Memory B cell (primary cell): Measurements from ENCODE around the gene TGIF2.

ENCODE experiments used
- ATAC-seq: fragments of 150-1000 bp; cut with Tn5 transposase; 2 replicates; pipeline ENCODE4 v1.10.0; 2021; ENCODE audit warnings: low read depth, mild to moderate bottlenecking, moderate library complexity
- DNase-seq, 2 donors: peaks; one replicate each; pipeline ENCODE4 v3.0.0; 2022; ENCODE audit warnings: low spot score in 2 of 2
- H3K27ac Mint-ChIP-seq: one replicate; pipeline ENCODE4 v1.8.0; 2022; ENCODE audit warnings: mild to moderate bottlenecking, moderate library complexity, mixed read lengths
- H3K27me3 Mint-ChIP-seq: one replicate; pipeline ENCODE4 v1.8.0; 2022; ENCODE audit warnings: mixed read lengths
- H3K36me3 Mint-ChIP-seq: one replicate; pipeline ENCODE4 v1.8.0; 2022; ENCODE audit warnings: mild to moderate bottlenecking, mixed read lengths
- H3K4me1 Mint-ChIP-seq: one replicate; pipeline ENCODE4 v1.8.0; 2022; ENCODE audit warnings: mixed read lengths
- H3K4me3 Mint-ChIP-seq: one replicate; pipeline ENCODE4 v1.8.0; 2022; ENCODE audit warnings: mild to moderate bottlenecking, moderate library complexity, mixed read lengths
- H3K9me3 Mint-ChIP-seq: one replicate; pipeline ENCODE4 v1.8.0; 2022; ENCODE audit warnings: mixed read lengths

Gene TGIF2

DNA sequence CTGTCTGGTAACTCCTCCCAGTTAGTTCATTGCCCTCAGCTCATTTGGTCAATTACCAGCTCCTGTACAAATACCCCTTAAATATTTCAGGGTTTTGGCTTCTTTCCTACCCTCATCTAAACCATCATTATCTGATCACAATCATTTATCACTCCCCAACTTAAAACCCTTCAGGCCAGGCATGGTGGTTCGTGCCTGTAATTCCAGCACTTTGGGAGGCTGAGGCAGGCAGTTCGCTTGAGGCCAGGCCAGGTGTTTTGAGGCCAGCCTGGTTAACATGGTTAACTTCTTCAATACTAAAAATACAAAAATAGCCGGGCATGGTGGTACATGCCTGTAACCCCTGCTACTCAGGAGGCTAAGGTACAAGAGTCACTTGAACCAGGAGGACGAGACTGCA, 9.4 kb downstream of the TGIF2 start:
- Mint-ChIP-seq H3K36me3 (peaks cover 18% of the 10 kb centered on the region), H3K27ac (no peak overlapping the region), H3K4me1 (peaks cover 10% of the 10 kb centered on the region), H3K27me3 (no peaks in the 10 kb centered on the region), H3K9me3 (no peaks in the 10 kb centered on the region), H3K4me3 (no peak overlapping the region)
- ATAC-seq (no peak), DNase-seq (no peak)

DNA sequence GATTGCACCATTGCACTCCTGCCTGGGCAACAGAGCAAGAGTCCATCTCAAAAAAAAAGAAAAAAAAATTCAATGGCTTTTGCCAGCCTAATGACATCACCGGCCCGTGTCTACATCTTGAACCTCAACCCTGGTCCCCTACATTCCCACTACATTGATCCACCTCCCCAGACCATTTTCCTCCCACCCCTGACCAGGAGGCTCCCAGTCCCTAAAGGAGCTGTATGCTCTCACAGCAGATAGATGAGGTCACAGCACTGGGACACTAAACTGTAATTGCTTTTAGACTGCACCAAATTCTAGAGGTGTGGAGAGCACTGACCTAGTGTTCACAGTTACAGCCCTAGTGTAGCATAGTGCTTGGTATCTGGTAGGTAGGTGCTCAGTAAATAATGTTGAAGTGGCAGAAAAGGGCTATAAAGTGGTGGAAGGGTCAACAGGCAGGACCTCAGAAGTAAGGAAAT, 10.7 kb downstream of the TGIF2 start:
- Mint-ChIP-seq H3K9me3 (no peaks in the 10 kb centered on the region), H3K27ac (no peak overlapping the region), H3K4me3 (no peak overlapping the region), H3K4me1 (peaks cover 14% of the 10 kb centered on the region), H3K27me3 (no peaks in the 10 kb centered on the region), H3K36me3 (peaks cover 18% of the 10 kb centered on the region)
- no peak for ATAC-seq
- DNase-seq: no peak

DNA sequence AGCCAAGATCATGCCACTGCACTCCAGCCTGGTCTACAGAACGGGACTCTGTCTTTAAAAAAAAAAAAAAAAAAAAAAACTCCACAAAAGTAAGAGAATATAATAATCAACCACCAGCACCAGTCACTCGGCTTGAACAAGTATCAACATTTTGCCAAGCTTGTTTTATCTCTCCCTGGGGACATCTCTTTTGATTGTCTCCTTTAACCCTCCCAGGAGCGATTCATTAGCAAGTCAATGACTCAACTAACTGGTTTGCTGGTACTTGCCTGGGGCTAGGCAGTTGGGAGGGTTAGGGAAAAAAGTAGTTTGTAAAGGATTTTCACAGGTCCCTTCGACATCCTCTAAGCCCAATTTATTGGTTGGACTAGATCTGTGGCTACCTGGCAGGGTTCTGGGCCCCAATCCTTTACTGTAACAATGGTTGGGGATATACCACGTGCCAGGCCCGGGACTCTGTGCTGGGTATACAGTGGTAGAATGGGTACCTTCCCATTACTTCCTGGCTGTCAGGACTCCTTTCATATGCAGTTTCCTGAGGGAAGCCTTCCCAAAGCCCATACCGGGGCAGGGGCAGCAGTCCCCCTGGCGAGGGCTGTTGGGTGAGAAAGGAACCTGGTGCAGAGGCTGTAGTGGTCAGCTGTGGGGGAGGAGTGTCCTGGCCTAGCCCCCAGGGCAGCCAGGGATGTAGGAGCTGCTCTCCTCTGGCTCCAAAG, 12.2 kb downstream of the TGIF2 start:
- H3K4me1 Mint-ChIP-seq: peaks cover 14% of the 10 kb centered on the region
- no peaks in the 10 kb centered on the region for H3K27me3 Mint-ChIP-seq
- peaks cover 11% of the 10 kb centered on the region for H3K36me3 Mint-ChIP-seq
- no peak overlapping the region for H3K4me3 Mint-ChIP-seq
- H3K9me3 Mint-ChIP-seq: no peaks in the 10 kb centered on the region
- no peak for DNase-seq
- ATAC-seq: no peak
- no peak overlapping the region for H3K27ac Mint-ChIP-seq

DNA sequence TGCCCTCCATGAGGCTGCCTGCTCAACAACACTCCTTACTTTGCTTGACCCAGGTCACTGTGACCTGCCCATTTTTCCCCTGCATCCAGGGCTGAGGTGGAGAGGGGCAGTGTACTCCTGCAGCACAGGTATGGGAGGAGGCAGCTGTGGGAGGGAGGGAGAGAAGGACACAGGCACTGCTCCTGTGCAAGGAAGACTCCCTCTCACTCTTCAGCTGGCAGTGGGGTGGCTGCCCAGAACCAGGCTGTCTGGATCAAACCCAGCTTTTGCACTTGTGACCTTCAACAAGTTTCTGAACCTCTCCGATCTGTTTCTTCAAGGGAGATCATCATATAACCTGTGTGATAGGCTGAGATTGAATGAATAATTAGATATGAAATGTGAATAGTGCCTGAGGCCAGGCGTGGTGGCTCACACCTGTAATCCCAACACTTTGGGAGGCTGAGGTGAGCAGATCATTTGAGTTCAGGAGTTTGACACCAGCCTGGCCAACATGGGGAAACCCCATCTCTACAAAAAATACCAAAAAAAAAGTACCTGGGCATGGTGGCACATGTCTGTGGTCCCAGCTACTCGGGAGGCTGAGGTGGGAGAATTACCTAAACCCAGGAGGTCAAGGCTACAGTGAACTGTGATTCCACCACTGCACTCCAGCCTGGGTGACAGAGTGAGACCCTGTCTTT, 14.1 kb downstream of the TGIF2 start:
- ATAC-seq: peak; percentile 44
- H3K36me3 Mint-ChIP-seq: peaks cover 11% of the 10 kb centered on the region

DNA sequence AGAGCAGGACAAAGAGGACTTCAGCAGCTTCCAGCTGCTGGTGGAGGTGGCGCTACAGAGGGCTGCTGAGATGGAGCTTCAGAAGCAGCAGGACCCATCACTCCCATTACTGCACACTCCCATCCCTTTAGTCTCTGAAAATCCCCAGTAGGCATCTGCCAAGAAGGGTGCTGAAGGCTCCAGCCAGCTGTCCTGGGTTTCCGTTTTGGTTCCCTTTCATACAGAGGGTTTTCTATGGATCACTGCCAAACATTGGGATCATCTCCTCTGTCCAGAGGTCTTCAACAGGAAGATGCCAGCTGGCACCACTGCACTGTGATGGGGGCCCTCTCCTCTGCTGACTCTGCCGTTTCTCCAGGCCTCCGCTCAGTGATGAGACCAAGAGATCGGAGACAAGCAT, 17.9 kb downstream of the TGIF2 start:
- peaks cover 8% of the 10 kb centered on the region for H3K36me3 Mint-ChIP-seq

More for the DNA sequence above, 14.1 kb downstream of the TGIF2 start:
- H3K9me3 Mint-ChIP-seq: no peaks in the 10 kb centered on the region
- H3K4me1 Mint-ChIP-seq: peaks cover 14% of the 10 kb centered on the region
- DNase-seq: no peak
- H3K4me3 Mint-ChIP-seq: no peak overlapping the region
- no peaks in the 10 kb centered on the region for H3K27me3 Mint-ChIP-seq
- H3K27ac Mint-ChIP-seq: peak overlapping the region; percentile 81

DNA sequence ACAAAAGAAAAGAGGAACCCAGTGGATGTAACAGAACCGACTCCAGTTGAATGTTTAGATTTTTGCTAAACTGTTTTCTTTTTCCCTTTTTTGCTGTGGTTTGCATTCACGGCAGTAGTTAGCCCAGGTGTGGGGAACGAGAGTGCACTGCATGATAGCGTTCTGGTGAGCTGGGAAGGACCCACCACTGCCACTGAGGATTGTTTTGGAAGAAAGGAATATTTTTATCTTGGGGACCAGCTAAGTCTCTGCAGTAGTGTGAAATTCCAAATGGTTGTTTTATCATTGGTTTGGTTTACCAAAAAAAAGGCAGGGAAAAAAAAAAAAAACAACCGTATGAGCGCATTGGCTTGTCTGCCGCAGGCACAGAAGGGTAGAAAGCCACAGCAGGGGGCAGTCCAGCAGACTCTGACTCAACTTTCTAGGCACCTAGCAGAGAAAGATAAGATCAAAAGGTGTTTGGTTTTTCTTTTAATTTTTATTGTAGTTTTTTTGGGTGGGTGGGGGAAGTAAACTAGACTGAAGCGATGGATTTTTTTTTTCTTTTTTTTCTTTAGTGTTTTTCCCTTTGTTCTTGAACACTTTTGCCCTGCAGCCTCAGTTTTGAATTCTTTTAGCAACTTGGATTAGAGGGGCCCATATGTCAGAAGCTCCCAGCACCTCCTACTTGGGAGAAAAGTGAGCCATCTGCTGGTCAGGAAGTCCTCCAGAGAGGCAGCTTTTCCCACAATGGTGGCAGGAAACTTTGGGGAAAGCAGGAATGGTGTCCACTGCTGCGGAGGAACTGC, 18.7 kb downstream of the TGIF2 start:
- ATAC-seq (no peak), DNase-seq (no peak)
- Mint-ChIP-seq H3K27ac (peak overlapping the region; percentile 98), H3K4me1 (peaks cover 31% of the 10 kb centered on the region), H3K36me3 (peaks cover 8% of the 10 kb centered on the region), H3K9me3 (no peaks in the 10 kb centered on the region), H3K27me3 (no peaks in the 10 kb centered on the region), H3K4me3 (no peak overlapping the region)

More for the DNA sequence above, 17.9 kb downstream of the TGIF2 start:
- peaks cover 35% of the 10 kb centered on the region for H3K4me1 Mint-ChIP-seq
- no peaks in the 10 kb centered on the region for H3K9me3 Mint-ChIP-seq
- ATAC-seq (no peak), DNase-seq (no peak)
- no peaks in the 10 kb centered on the region for H3K27me3 Mint-ChIP-seq
- no peak overlapping the region for H3K4me3 Mint-ChIP-seq
- peak overlapping the region; percentile 98 for H3K27ac Mint-ChIP-seq

DNA sequence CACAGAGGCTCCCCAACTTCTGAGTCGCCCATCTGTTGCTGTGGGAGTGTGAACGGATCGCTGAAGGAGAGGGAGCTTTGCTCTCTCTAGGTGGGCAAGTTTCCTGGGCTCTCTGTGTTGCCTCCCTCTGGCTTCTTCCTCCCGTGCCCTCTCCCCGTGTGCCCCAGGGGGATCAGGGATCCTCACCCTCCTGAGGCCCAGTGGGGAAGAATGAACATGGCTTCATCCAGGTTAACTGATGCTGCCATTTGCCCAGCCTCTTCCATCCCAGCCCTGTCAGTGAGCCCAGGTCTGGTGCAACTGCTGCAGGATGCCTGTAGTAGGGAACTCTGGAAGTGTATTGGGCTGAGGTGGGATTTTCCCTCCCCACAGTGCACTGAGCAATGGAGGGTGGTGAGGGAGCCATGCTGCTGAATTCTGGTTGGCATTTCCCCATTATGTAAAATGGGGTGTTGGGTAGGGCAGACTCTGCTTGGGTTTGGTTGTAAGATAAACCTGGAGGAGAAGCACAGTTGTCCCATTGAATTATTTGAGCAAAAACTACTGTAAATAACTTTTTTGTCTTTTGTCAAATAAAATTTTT, 20.0 kb downstream of the TGIF2 start:
- DNase-seq (no peak), ATAC-seq (no peak)
- peak overlapping the region; percentile 98 for H3K27ac Mint-ChIP-seq
- no peaks in the 10 kb centered on the region for H3K9me3 Mint-ChIP-seq
- peak overlapping the region; percentile 24 for H3K4me3 Mint-ChIP-seq
- peaks cover 8% of the 10 kb centered on the region for H3K36me3 Mint-ChIP-seq
- H3K27me3 Mint-ChIP-seq: no peaks in the 10 kb centered on the region
- H3K4me1 Mint-ChIP-seq: peaks cover 30% of the 10 kb centered on the region

DNA sequence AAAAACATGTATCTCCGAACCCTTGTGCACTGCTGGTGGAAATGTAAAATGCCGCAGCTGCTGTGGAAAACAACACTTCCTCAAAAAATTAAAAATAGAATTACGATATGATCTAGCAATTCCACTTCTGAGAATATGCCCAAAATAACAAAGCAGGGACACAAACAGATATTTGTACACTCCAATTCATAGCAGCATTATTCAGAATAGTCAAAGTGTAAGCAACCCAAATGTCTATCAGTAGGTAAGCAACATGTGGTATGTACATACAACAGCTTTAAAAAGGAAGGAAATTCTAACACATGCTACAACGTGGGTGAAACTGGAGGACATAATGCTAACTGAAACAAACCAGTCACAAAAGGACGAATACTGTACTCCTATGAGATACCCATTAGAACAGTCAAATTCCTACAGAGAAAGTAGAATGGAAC, 26.5 kb downstream of the TGIF2 start:
- ATAC-seq (peak; percentile 12), DNase-seq (no peak)
- Mint-ChIP-seq H3K27ac (peak overlapping the region; percentile 87), H3K9me3 (no peaks in the 10 kb centered on the region), H3K27me3 (no peaks in the 10 kb centered on the region), H3K4me1 (peaks cover 27% of the 10 kb centered on the region), H3K4me3 (peak overlapping the region; percentile 33), H3K36me3 (no peaks in the 10 kb centered on the region)

DNA sequence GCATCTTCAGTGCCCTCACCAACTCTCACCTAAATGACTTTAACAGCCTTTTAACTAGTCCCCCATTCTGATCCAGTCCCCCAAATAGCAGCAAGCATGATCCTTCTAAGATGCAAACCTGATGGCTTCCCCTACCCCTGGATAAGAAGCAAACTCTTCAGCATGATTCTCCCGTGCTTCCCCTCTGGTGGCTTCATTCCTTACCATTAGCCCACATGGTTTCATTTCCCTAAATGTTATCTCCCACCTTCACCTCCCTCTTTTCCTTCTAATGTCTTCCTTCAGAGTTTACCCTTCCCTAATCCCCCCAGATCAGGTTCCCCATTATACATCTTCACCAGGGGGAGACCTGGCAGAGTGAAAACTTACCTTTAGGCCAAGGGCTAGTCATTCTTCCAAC, 28.1 kb downstream of the TGIF2 start:
- no peak for DNase-seq
- no peak for ATAC-seq

DNA sequence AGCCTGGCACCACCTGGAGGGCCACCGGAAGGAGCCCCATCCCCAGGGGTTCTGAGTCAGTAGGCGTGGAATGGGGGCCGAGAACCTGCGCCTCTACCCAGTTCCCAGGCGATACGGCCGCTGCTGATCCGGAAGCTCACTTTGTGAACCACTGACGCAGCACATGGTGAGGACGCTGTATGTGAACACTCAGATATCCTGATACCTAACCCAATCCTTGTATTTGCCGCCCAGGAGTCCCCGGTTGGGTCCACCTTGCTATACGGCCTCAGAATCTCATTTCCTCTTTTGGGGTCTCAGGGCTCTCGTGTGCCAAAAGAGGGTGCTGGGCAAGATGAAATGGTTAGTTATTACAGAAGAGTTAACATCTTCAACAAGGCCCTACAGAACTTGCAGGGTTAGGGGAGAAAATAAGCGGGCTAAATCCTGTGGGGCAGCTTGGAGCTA, 31.6 kb downstream of the TGIF2 start:
- peak in 1 of 2 donors; percentile 71 for DNase-seq
- H3K4me3 Mint-ChIP-seq: peak overlapping the region; percentile 98
- peak; percentile 57 for ATAC-seq

More for the DNA sequence above, 28.1 kb downstream of the TGIF2 start:
- Mint-ChIP-seq H3K36me3 (no peaks in the 10 kb centered on the region), H3K4me1 (peaks cover 27% of the 10 kb centered on the region), H3K27me3 (no peaks in the 10 kb centered on the region), H3K9me3 (no peaks in the 10 kb centered on the region), H3K27ac (peak overlapping the region; percentile 92), H3K4me3 (peak overlapping the region; percentile 30)

DNA sequence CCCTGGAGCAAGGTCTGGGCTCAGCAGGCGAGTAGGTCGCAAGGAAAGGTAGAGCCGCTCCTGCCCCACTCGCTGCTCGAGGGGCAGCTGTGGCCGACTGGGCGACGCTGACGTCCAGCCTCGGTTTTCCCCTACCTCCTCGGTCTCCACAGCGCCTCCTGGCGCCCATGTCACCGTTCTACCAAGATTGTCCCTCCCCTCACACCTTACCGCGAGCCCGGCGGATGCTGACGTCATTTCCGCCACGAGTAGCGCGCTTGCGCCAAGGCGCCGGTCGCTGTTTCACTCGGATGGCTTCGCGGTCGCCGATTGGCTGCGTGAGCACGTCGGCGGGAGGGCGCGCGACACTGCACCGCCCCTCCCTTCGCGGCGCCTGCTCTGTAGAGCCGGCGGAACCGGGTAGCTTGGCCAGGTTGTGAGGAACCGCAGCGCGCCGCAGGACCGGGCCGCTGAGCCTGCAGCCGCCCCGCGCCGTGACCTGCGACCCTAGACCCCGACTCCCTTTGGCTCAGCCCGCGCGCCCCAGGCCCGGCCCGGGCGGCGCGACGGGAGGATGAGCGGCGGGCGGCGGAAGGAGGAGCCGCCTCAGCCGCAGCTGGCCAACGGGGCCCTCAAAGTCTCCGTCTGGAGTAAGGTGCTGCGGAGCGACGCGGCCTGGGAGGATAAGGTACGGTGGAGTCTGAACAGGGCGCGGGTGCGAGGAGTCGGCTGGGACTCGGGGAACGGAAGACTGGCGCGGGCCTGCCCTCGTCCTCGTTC, 32.2 kb downstream of the TGIF2 start, which contains the start of gene RAB5IF:
Gene RAB5IF (plus strand): TSS at position 381 of the 759 bp plus-strand sequence. CDS start 173 bp downstream, at position 554.
- peaks cover 24% of the 10 kb centered on the region for H3K4me1 Mint-ChIP-seq
- peaks cover 5% of the 10 kb centered on the region for H3K36me3 Mint-ChIP-seq
- ATAC-seq (peak; percentile 83), DNase-seq (peak; percentile 96 to 99)
- no peaks in the 10 kb centered on the region for H3K9me3 Mint-ChIP-seq
- H3K4me3 Mint-ChIP-seq: peak within 1 kb of the TSS; percentile 98
- H3K27me3 Mint-ChIP-seq: no peaks in the 10 kb centered on the region
- peak within 1 kb of the TSS; percentile 99 for H3K27ac Mint-ChIP-seq

More for the DNA sequence above, 31.6 kb downstream of the TGIF2 start:
- H3K9me3 Mint-ChIP-seq: no peaks in the 10 kb centered on the region
- H3K27me3 Mint-ChIP-seq: no peaks in the 10 kb centered on the region
- peaks cover 27% of the 10 kb centered on the region for H3K4me1 Mint-ChIP-seq
- peaks cover 5% of the 10 kb centered on the region for H3K36me3 Mint-ChIP-seq
- peak overlapping the region; percentile 99 for H3K27ac Mint-ChIP-seq

DNA sequence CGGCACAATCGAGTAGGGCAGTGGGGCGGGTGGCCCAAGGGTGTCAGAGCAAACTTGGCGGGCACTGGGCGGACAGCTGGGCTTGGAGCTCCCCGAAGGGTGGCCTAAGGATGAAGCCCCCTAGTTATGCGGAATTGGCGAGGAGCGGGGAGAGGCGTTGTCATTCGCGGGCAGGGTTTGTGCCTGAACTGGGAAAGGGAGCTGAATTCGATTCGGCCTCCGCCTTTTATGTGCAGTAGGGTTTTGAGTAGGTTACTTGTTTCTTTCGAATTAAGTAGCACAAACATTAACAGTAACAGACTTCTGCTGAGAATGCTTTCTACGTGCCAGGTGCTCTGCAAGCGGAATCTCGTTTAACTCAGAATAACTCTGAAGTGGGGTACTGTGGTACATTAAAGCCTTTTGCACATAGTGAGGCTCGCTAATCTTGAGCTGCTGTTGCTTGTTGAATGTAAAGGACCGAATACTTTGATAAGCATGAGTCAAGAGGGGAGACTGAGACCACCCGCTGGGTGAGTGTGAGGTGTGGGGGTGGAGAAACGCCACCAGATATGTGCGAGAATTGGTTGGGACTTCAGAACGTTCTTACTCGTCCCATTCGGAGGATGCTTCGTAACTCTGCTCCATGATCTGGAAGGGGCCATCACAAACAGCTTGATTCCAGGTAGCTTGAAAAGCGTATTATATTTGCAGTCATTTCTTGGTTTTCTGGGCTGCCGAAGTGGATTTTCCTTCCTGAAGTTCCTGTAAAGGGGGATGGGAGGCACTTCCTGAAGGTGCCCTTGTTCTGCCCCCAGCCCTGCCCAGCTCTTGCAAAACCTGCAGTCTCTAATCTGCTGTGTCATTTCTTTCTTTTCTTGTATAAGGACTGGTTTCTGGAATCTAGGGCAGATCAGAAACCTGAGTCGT, 33.0 kb downstream of the TGIF2 start:
- Mint-ChIP-seq H3K36me3 (peaks cover 5% of the 10 kb centered on the region), H3K4me1 (peaks cover 23% of the 10 kb centered on the region), H3K9me3 (no peaks in the 10 kb centered on the region), H3K27ac (peak overlapping the region; percentile 99), H3K4me3 (peak overlapping the region; percentile 98), H3K27me3 (no peaks in the 10 kb centered on the region)
- DNase-seq (no peak), ATAC-seq (no peak)
